A549 (cell line): ENCODE data around the gene MYO18A.

Experiments
- BCL3 ChIP-seq: fragments of >200 bp; sonication (Bioruptor Twin); formaldehyde crosslinking; IDR thresholded peaks from 3 replicates; pipeline ENCODE4 v1.6.1; 2016
- BHLHE40 ChIP-seq: IDR thresholded peaks from 2 replicates; pipeline ENCODE4 v1.6.1; 2012; ENCODE audit warnings: low read depth, low read length, inconsistent platforms
- CEBPB ChIP-seq, 2 experiments: fragments of >200 bp in 1 of 2; sonication (Bioruptor Twin) in 1 of 2; formaldehyde crosslinking in 1 of 2; IDR thresholded peaks; 2 replicates each; pipeline ENCODE4 v1.6.1; 2012 to 2016
- CTCF ChIP-seq: fragments of >200 bp; sonication (Bioruptor Twin); formaldehyde crosslinking; IDR thresholded peaks from 3 replicates; pipeline ENCODE4 v1.5.1; 2016
- EHMT2 ChIP-seq: fragments of 200-600 bp; sonication (generic); IDR thresholded peaks from 2 replicates; pipeline ENCODE4 v1.6.1; 2016; ENCODE audit warnings: antibody characterized with exemption, low read depth, mild to moderate bottlenecking, moderate library complexity
- HDAC2 ChIP-seq: fragments of 200-600 bp; sonication (generic); IDR thresholded peaks from 2 replicates; pipeline ENCODE4 v1.6.1; 2016
- MAFK ChIP-seq: fragments of 450-650 bp; IDR thresholded peaks from 2 replicates; pipeline ENCODE4 v1.6.1; 2014; ENCODE audit not compliant: partially characterized antibody
- POLR2A ChIP-seq: IDR thresholded peaks from 2 replicates; pipeline ENCODE4 v1.6.1; 2012; ENCODE audit warnings: mild to moderate bottlenecking, low read length
- RCOR1 ChIP-seq: fragments of 150-350 bp; IDR thresholded peaks from 2 replicates; pipeline ENCODE4 v1.6.1; 2014; ENCODE audit warnings: antibody characterized with exemption, low read length, low read depth
- RNF2 ChIP-seq: fragments of 200-600 bp; sonication (generic); IDR thresholded peaks from 2 replicates; pipeline ENCODE4 v1.6.1; 2016; ENCODE audit warnings: low read depth, mild to moderate bottlenecking, antibody characterized with exemption, moderate library complexity, borderline replicate concordance
- USF2 ChIP-seq: fragments of 450-650 bp; IDR thresholded peaks from 2 replicates; pipeline ENCODE4 v1.6.1; 2014; ENCODE audit warnings: antibody characterized with exemption
- ZSCAN20 ChIP-seq: fragments of 250-450 bp; sonication (Bioruptor Pico); IDR thresholded peaks from 2 replicates; pipeline ENCODE4 v1.8.0; 2022; ENCODE audit warnings: mild to moderate bottlenecking, moderate library complexity
- TF ChIP-seq, protein P1 (sequence below): IDR thresholded peaks from 2 replicates; pipeline ENCODE4 v1.6.1; 2012

DNA sequence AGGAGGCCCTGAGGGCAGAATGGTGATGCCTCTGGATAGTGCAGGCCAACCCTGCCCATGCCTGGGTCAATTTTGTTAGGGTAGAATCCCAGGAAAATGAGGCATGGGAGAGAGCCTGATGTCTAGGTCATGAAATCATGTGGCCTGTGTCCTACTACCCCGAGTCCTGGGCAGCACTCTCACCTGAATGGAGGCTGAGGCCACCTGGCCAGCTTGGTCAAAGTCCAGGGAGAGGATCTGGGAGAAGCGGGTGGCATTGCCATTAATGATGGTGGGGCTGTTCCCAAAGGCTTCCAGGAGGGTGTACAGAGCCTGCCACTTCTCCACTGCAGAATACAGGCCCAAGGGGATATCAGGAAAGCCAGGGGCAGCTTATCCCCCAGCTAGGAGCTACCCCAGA lies 59.8 kb downstream of the MYO18A start:
- TF ChIP-seq CTCF = no peak
- TF ChIP-seq CEBPB (IDR thresholded peaks at IDR 0.05) = no peak
- TF ChIP-seq BHLHE40 = no peak
- TF ChIP-seq MAFK = no peak
- TF ChIP-seq HDAC2 = no peak
- TF ChIP-seq RNF2 = no peak
- TF ChIP-seq BCL3 = no peak
- TF ChIP-seq POLR2A = no peak
- no peak for TF ChIP-seq ZSCAN20 (CRISPR knock-in tag)
- TF ChIP-seq USF2 = no peak
- no peak for TF ChIP-seq RCOR1
- TF ChIP-seq, protein P1, sequence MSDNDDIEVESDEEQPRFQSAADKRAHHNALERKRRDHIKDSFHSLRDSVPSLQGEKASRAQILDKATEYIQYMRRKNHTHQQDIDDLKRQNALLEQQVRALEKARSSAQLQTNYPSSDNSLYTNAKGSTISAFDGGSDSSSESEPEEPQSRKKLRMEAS = no peak
- no peak for TF ChIP-seq EHMT2
